Natural killer cell (primary cell): ENCODE results near the gene VAV1. TPM values are rescaled to one million over a fixed set of nuclear protein-coding genes. Genes with fewer than 3 reads are reported as not detected.
A peak's percentile ranks its signal among the peaks of the same experiment; 100 is the strongest.

Source experiments
- ATAC-seq, 3 donors: fragments of 150-1000 bp in 2 of 3; fragments of 200-7000 bp in 1 of 3; cut with Tn5 transposase; 1 replicate in 1 of 3; 2 replicates in 2 of 3; pipeline ENCODE4 v1.10.0; 2021; ENCODE audit warnings: mild to moderate bottlenecking in 2 of 3, moderate library complexity in 2 of 3
- DNase-seq, 2 donors: peaks; one replicate each; pipeline versions ENCODE4 v3.0.0 to v3.0.0-alpha.2; 2013 to 2021; ENCODE audit warnings: mixed read lengths in 1 of 2
- H3K27ac ChIP-seq: one replicate; pipeline ENCODE4 v1.5.1; 2013; ENCODE audit warnings: mild to moderate bottlenecking, low read length
- H3K27me3 ChIP-seq: one replicate; pipeline ENCODE4 v1.6.1; 2013; ENCODE audit warnings: low read length; ENCODE audit not compliant: control insufficient read depth, insufficient read depth
- H3K36me3 ChIP-seq: one replicate; pipeline ENCODE4 v1.6.1; 2013; ENCODE audit warnings: low read length; ENCODE audit not compliant: control insufficient read depth, insufficient read depth
- H3K4me1 ChIP-seq: one replicate; pipeline ENCODE4 v1.6.1; 2013; ENCODE audit warnings: low read length; ENCODE audit not compliant: control insufficient read depth, insufficient read depth
- H3K4me3 ChIP-seq: one replicate; pipeline ENCODE4 v1.5.1; 2013; ENCODE audit warnings: low read length
- H3K9me3 ChIP-seq: one replicate; pipeline ENCODE4 v1.6.1; 2013; ENCODE audit warnings: low read length; ENCODE audit not compliant: control insufficient read depth, insufficient read depth
- H3K27ac Mint-ChIP-seq, 2 donors: one replicate each; pipeline ENCODE4 v1.8.0; 2022; ENCODE audit warnings: mild to moderate bottlenecking in 2 of 2, mixed read lengths in 2 of 2, moderate library complexity in 1 of 2
- H3K27me3 Mint-ChIP-seq, 2 donors: one replicate each; pipeline ENCODE4 v1.8.0; 2022; ENCODE audit warnings: low read depth in 2 of 2, mixed read lengths in 2 of 2
- H3K36me3 Mint-ChIP-seq: one replicate; pipeline ENCODE4 v1.8.0; 2022; ENCODE audit warnings: mixed read lengths
- H3K4me1 Mint-ChIP-seq, 2 donors: one replicate each; pipeline ENCODE4 v1.8.0; 2022; ENCODE audit warnings: mixed read lengths in 2 of 2
- H3K4me3 Mint-ChIP-seq: one replicate; pipeline ENCODE4 v1.8.0; 2022; ENCODE audit warnings: mild to moderate bottlenecking, moderate library complexity, mixed read lengths
- H3K9me3 Mint-ChIP-seq, 2 donors: one replicate each; pipeline ENCODE4 v1.8.0; 2022; ENCODE audit warnings: mixed read lengths in 2 of 2
- WGBS: methylation state at CpG from one replicate; pipeline ENCODE4 v1.1.7; 2013; ENCODE audit warnings: missing lambda C conversion rate; ENCODE audit not compliant: insufficient coverage; 5-methylcytosine and 5-hydroxymethylcytosine counted together
- intact Hi-C: fragments of 100-400 bp; cut with micrococcal nuclease; formaldehyde crosslinking; loops from one replicate; pipeline ENCODE4 v1.14.2; 2022
- total RNA-seq, 4 donors: library from RNA; stranded (reverse); fragments of 120-200 nt in 1 of 4; gene quantifications; one replicate each; pipeline versions ENCODE4 v1.2.3 to v1.2.4, GENCODE V29; 2013 to 2022
- TF ChIP-seq, protein P1 (sequence below): fragments of 200-600 bp; IDR thresholded peaks from one replicate; pipeline ENCODE4 v1.8.0; 2022; ENCODE audit warnings: antibody characterized with exemption

VAV1 gene
- total RNA-seq, 3 donors from 2014 or later (not counting 1 experiment from before 2014, with no cell fraction given): 141 to 167 (median 164) TPM

- Mint-ChIP-seq H3K4me1 (peaks cover 15 to 40% of the 10 kb centered on the region in 2 donors), H3K27me3 (no peaks in the 10 kb centered on the region), H3K36me3 (no peaks in the 10 kb centered on the region), H3K9me3 (peaks cover 5 to 8% of the 10 kb centered on the region in 2 donors), H3K27ac (no peak overlapping the region), H3K4me3 (no peak overlapping the region)
- TF ChIP-seq, protein P1, sequence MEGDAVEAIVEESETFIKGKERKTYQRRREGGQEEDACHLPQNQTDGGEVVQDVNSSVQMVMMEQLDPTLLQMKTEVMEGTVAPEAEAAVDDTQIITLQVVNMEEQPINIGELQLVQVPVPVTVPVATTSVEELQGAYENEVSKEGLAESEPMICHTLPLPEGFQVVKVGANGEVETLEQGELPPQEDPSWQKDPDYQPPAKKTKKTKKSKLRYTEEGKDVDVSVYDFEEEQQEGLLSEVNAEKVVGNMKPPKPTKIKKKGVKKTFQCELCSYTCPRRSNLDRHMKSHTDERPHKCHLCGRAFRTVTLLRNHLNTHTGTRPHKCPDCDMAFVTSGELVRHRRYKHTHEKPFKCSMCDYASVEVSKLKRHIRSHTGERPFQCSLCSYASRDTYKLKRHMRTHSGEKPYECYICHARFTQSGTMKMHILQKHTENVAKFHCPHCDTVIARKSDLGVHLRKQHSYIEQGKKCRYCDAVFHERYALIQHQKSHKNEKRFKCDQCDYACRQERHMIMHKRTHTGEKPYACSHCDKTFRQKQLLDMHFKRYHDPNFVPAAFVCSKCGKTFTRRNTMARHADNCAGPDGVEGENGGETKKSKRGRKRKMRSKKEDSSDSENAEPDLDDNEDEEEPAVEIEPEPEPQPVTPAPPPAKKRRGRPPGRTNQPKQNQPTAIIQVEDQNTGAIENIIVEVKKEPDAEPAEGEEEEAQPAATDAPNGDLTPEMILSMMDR: no peak
- H3K9me3 ChIP-seq: no peaks in the 10 kb centered on the region
- ATAC-seq (peak in 1 of 3 donors; percentile 30), DNase-seq (no peak)
- intact Hi-C loops: no loop called here
- H3K27me3 ChIP-seq: no peaks in the 10 kb centered on the region
- no peaks in the 10 kb centered on the region for H3K36me3 ChIP-seq
- WGBS: 86% methylated on average over 7 of the region's 7 CpGs
- H3K4me3 ChIP-seq: no peak overlapping the region
- no peak overlapping the region for H3K27ac ChIP-seq
- H3K4me1 ChIP-seq: peaks cover 17% of the 10 kb centered on the region
Observed at GRCh38 chr19:6886277-6886897, 113.9 kb downstream of the VAV1 start.

DNA sequence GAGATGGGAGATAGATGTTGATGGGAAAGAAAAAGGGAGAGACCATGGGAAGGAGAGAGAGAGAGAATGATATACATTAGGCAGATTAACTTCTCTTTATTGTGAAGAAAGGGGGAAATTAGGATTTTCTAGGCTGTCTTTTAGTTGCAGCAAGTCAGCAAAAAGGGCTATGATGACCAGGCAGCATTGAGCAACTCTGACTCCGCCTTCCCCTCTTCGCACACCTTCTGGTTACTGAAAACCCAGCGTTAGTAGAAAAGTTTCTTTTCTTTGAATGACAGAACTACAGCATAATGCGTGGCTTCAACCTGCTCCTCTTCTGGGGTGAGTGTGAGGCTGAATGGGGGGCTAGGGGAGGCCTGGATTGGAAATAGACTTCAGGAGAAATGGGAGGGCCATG lies 114.8 kb downstream of the VAV1 start, which contains the start of gene ADGRE1:
Gene ADGRE1, plus strand, starts transcription at position 264 of the 400 bp plus-strand sequence. Its CDS starts 30 bp downstream, at position 294.
- Mint-ChIP-seq H3K9me3 (peaks cover 5 to 8% of the 10 kb centered on the region in 2 donors), H3K36me3 (no peaks in the 10 kb centered on the region), H3K27ac (peak within 1 kb of the TSS in 1 of 2 donors; percentile 47), H3K27me3 (no peaks in the 10 kb centered on the region), H3K4me1 (peaks cover 21 to 49% of the 10 kb centered on the region in 2 donors), H3K4me3 (no peak within 1 kb of the TSS)
- 42% methylated on average over 4 of the region's 4 CpGs for WGBS
- Histone ChIP-seq H3K9me3 (no peaks in the 10 kb centered on the region), H3K27me3 (no peaks in the 10 kb centered on the region), H3K36me3 (no peaks in the 10 kb centered on the region), H3K4me1 (peaks cover 23% of the 10 kb centered on the region), H3K27ac (no peak within 1 kb of the TSS), H3K4me3 (no peak within 1 kb of the TSS)
- TF ChIP-seq, protein P1: no peak
- ATAC-seq (peak in 1 of 3 donors; percentile 46), DNase-seq (peak in 1 of 2 donors; percentile 30)
- intact Hi-C loops: no loop called here

- Mint-ChIP-seq H3K4me1 (peaks cover 25 to 60% of the 10 kb centered on the region in 2 donors), H3K27me3 (no peaks in the 10 kb centered on the region), H3K4me3 (no peak overlapping the region), H3K9me3 (peaks cover 5 to 8% of the 10 kb centered on the region in 2 donors), H3K27ac (peak overlapping the region in 1 of 2 donors; percentile 1), H3K36me3 (no peaks in the 10 kb centered on the region)
- no peaks in the 10 kb centered on the region for H3K9me3 ChIP-seq
- H3K4me3 ChIP-seq: no peak overlapping the region
- 89% methylated on average over 2 of the region's 2 CpGs for WGBS
- H3K27ac ChIP-seq: no peak overlapping the region
- TF ChIP-seq, protein P1: no peak
- H3K27me3 ChIP-seq: no peaks in the 10 kb centered on the region
- intact Hi-C loops: no loop called here
- ATAC-seq: no peak
- no peak for DNase-seq
- no peaks in the 10 kb centered on the region for H3K36me3 ChIP-seq
- peaks cover 23% of the 10 kb centered on the region for H3K4me1 ChIP-seq
Observed at GRCh38 chr19:6888967-6889366, 116.5 kb downstream of the VAV1 start.
